ENCODE results near the gene DLGAP1.

DNA sequence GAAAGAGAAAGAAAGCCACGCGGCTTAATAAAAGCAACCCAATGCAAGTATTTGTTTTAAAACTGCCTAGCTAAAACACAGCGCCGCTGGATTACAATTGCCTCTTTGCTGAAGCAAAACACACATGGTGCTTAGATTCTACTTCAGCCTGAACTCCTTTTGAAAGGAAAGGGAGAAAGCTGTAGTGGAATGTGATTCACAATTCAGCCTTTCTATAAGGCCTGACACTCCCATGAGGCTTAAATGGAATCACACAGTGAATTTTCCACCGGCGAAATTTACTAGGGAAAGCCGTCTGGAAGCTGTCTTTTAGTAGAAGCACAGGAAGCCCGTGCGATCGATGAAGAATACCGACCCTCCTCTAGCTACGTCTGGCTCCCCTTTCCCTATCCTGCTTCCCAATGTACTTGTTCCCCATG, 348.0 kb downstream of the DLGAP1 start:
- TF ChIP-seq, protein P1, sequence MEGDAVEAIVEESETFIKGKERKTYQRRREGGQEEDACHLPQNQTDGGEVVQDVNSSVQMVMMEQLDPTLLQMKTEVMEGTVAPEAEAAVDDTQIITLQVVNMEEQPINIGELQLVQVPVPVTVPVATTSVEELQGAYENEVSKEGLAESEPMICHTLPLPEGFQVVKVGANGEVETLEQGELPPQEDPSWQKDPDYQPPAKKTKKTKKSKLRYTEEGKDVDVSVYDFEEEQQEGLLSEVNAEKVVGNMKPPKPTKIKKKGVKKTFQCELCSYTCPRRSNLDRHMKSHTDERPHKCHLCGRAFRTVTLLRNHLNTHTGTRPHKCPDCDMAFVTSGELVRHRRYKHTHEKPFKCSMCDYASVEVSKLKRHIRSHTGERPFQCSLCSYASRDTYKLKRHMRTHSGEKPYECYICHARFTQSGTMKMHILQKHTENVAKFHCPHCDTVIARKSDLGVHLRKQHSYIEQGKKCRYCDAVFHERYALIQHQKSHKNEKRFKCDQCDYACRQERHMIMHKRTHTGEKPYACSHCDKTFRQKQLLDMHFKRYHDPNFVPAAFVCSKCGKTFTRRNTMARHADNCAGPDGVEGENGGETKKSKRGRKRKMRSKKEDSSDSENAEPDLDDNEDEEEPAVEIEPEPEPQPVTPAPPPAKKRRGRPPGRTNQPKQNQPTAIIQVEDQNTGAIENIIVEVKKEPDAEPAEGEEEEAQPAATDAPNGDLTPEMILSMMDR (tag by site-specific recombination; IDR thresholded peaks at IDR 0.05), result no peak
- TF ChIP-seq ZNF324 (tag by site-specific recombination; IDR thresholded peaks at IDR 0.05) (no peak), ZNF610 (tag by site-specific recombination; IDR thresholded peaks at IDR 0.05; ENCODE audit: borderline replicate concordance) (no peak), ZBTB20 (tag by site-specific recombination; IDR thresholded peaks at IDR 0.05) (no peak), ZBTB7A (tag by site-specific recombination; IDR thresholded peaks at IDR 0.05; ENCODE audit: low read depth) (no peak), ZNF10 (tag by site-specific recombination; IDR thresholded peaks at IDR 0.05) (no peak), ZNF529 (tag by site-specific recombination; IDR thresholded peaks at IDR 0.05; ENCODE audit: insufficient replicate concordance) (no peak), YY1 (tag by site-specific recombination; IDR thresholded peaks at IDR 0.05) (no peak), HOXA7 (CRISPR knock-in tag; IDR thresholded peaks at IDR 0.05; ENCODE audit: borderline replicate concordance) (no peak)
- TF ChIP-seq, protein P2, sequence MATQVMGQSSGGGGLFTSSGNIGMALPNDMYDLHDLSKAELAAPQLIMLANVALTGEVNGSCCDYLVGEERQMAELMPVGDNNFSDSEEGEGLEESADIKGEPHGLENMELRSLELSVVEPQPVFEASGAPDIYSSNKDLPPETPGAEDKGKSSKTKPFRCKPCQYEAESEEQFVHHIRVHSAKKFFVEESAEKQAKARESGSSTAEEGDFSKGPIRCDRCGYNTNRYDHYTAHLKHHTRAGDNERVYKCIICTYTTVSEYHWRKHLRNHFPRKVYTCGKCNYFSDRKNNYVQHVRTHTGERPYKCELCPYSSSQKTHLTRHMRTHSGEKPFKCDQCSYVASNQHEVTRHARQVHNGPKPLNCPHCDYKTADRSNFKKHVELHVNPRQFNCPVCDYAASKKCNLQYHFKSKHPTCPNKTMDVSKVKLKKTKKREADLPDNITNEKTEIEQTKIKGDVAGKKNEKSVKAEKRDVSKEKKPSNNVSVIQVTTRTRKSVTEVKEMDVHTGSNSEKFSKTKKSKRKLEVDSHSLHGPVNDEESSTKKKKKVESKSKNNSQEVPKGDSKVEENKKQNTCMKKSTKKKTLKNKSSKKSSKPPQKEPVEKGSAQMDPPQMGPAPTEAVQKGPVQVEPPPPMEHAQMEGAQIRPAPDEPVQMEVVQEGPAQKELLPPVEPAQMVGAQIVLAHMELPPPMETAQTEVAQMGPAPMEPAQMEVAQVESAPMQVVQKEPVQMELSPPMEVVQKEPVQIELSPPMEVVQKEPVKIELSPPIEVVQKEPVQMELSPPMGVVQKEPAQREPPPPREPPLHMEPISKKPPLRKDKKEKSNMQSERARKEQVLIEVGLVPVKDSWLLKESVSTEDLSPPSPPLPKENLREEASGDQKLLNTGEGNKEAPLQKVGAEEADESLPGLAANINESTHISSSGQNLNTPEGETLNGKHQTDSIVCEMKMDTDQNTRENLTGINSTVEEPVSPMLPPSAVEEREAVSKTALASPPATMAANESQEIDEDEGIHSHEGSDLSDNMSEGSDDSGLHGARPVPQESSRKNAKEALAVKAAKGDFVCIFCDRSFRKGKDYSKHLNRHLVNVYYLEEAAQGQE (tag by site-specific recombination; IDR thresholded peaks at IDR 0.05), result no peak
- TF ChIP-seq, protein P3, sequence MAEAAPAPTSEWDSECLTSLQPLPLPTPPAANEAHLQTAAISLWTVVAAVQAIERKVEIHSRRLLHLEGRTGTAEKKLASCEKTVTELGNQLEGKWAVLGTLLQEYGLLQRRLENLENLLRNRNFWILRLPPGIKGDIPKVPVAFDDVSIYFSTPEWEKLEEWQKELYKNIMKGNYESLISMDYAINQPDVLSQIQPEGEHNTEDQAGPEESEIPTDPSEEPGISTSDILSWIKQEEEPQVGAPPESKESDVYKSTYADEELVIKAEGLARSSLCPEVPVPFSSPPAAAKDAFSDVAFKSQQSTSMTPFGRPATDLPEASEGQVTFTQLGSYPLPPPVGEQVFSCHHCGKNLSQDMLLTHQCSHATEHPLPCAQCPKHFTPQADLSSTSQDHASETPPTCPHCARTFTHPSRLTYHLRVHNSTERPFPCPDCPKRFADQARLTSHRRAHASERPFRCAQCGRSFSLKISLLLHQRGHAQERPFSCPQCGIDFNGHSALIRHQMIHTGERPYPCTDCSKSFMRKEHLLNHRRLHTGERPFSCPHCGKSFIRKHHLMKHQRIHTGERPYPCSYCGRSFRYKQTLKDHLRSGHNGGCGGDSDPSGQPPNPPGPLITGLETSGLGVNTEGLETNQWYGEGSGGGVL (tag by site-specific recombination; IDR thresholded peaks at IDR 0.05), result no peak
- TF ChIP-seq, protein P4, sequence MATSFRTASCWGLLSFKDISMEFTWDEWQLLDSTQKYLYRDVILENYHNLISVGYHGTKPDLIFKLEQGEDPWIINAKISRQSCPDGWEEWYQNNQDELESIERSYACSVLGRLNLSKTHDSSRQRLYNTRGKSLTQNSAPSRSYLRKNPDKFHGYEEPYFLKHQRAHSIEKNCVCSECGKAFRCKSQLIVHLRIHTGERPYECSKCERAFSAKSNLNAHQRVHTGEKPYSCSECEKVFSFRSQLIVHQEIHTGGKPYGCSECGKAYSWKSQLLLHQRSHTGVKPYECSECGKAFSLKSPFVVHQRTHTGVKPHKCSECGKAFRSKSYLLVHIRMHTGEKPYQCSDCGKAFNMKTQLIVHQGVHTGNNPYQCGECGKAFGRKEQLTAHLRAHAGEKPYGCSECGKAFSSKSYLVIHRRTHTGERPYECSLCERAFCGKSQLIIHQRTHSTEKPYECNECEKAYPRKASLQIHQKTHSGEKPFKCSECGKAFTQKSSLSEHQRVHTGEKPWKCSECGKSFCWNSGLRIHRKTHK (tag by site-specific recombination; IDR thresholded peaks at IDR 0.05), result no peak
- TF ChIP-seq, protein P5, sequence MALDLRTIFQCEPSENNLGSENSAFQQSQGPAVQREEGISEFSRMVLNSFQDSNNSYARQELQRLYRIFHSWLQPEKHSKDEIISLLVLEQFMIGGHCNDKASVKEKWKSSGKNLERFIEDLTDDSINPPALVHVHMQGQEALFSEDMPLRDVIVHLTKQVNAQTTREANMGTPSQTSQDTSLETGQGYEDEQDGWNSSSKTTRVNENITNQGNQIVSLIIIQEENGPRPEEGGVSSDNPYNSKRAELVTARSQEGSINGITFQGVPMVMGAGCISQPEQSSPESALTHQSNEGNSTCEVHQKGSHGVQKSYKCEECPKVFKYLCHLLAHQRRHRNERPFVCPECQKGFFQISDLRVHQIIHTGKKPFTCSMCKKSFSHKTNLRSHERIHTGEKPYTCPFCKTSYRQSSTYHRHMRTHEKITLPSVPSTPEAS (tag by site-specific recombination; IDR thresholded peaks at IDR 0.05), result no peak
